IMR-90 (cell line): ENCODE data around the gene DEGS2. TPM values are rescaled to one million over a fixed set of nuclear protein-coding genes. Genes with fewer than 3 reads are reported as not detected.

Experiments
- ATAC-seq: fragments of 200-7000 bp; cut with Tn5 transposase; 2 replicates; pipeline ENCODE4 v1.9.1; 2020; ENCODE audit warnings: low read depth, mild to moderate bottlenecking, moderate library complexity
- BruUV-seq: library from RNA; stranded (reverse); fragments of 400-500 nt; replicated peaks from 2 replicates; lab custom pipeline; 2021; lab: Mats Ljungman, UMichigan
- CTCF ChIA-PET: fragments of 300-600 bp; formaldehyde crosslinking; extraction: SDS; loops from one replicate; lab custom pipeline; 2021; ENCODE audit warnings: antibody characterized with exemption; lab: Yijun Ruan, JAX
- POLR2A ChIA-PET: fragments of 300-600 bp; sonication (Branson Sonifier 250); formaldehyde crosslinking; loops from one replicate; lab custom pipeline; 2022; ENCODE audit warnings: antibody characterized with exemption; ENCODE audit not compliant: unreplicated experiment; lab: Charles Lee
- DNase-seq: peaks from one replicate; pipeline ENCODE4 v3.0.0; 2013
- H2AFZ ChIP-seq: replicated peaks from 2 replicates; pipeline ENCODE3; 2013; ENCODE audit warnings: low read length, mild to moderate bottlenecking; ENCODE audit not compliant: poor library complexity
- H2AK5ac ChIP-seq: 2 replicates; pipeline ENCODE4 v1.6.1; 2013; ENCODE audit warnings: low read depth, low read length, inconsistent platforms
- H2AK9ac ChIP-seq: replicated peaks from 2 replicates; pipeline ENCODE3; 2013; ENCODE audit warnings: mild to moderate bottlenecking, low read depth, low read length, moderate library complexity; ENCODE audit not compliant: poor library complexity
- H2BK120ac ChIP-seq: 2 replicates; pipeline ENCODE4 v1.6.1; 2013; ENCODE audit warnings: low read depth, low read length, inconsistent platforms
- H2BK15ac ChIP-seq: 3 replicates; pipeline ENCODE4 v1.6.1; 2013; ENCODE audit warnings: low read depth, low read length, inconsistent platforms
- H2BK20ac ChIP-seq: 2 replicates; pipeline ENCODE4 v1.6.1; 2013; ENCODE audit warnings: low read depth, mild to moderate bottlenecking, inconsistent platforms, low read length, moderate library complexity
- H2BK5ac ChIP-seq: 2 replicates; pipeline ENCODE4 v1.6.1; 2013; ENCODE audit warnings: mild to moderate bottlenecking, low read depth, low read length, inconsistent platforms; ENCODE audit not compliant: poor library complexity, severe bottlenecking
- H3K14ac ChIP-seq: replicated peaks from 2 replicates; pipeline ENCODE4 v1.6.1; 2013; ENCODE audit warnings: low read depth, low read length, inconsistent platforms
- H3K18ac ChIP-seq: 2 replicates; pipeline ENCODE4 v1.6.1; 2013; ENCODE audit warnings: low read depth, low read length, control low read depth
- H3K23ac ChIP-seq: 2 replicates; pipeline ENCODE4 v1.6.1; 2013; ENCODE audit warnings: low read depth, low read length, inconsistent platforms
- H3K27ac ChIP-seq: 2 replicates; pipeline ENCODE4 v1.5.1; 2013; ENCODE audit warnings: mild to moderate bottlenecking, control low read depth, low read length; ENCODE audit not compliant: insufficient read depth
- H3K27me3 ChIP-seq: 2 replicates; pipeline ENCODE4 v1.6.1; 2013; ENCODE audit warnings: low read length; ENCODE audit not compliant: control insufficient read depth, insufficient read depth
- H3K36me3 ChIP-seq: 2 replicates; pipeline ENCODE4 v1.6.1; 2013; ENCODE audit warnings: low read length, mixed read lengths; ENCODE audit not compliant: control insufficient read depth, insufficient read depth
- H3K4ac ChIP-seq: 2 replicates; pipeline ENCODE4 v1.6.1; 2013; ENCODE audit warnings: low read depth, low read length, inconsistent platforms
- H3K4me1 ChIP-seq: 2 replicates; pipeline ENCODE4 v1.6.1; 2013; ENCODE audit warnings: low read length, mixed read lengths; ENCODE audit not compliant: control insufficient read depth, insufficient read depth
- H3K4me2 ChIP-seq: 2 replicates; pipeline ENCODE4 v1.6.1; 2013; ENCODE audit warnings: low read depth, mild to moderate bottlenecking, control low read depth, low read length, moderate library complexity
- H3K4me3 ChIP-seq: 2 replicates; pipeline ENCODE4 v1.5.1; 2013; ENCODE audit warnings: low read depth, mild to moderate bottlenecking, control low read depth, low read length, moderate library complexity; ENCODE audit not compliant: insufficient read depth
- H3K56ac ChIP-seq: 2 replicates; pipeline ENCODE4 v1.6.1; 2013; ENCODE audit warnings: low read length, inconsistent platforms; ENCODE audit not compliant: insufficient read depth; ENCODE audit errors: extremely low read depth
- H3K79me1 ChIP-seq, 2 experiments: 2 replicates each; pipeline ENCODE4 v1.6.1; 2013; ENCODE audit warnings: low read length in 2 of 2, inconsistent platforms in 1 of 2, low read depth in 1 of 2
- H3K9ac ChIP-seq: 2 replicates; pipeline ENCODE4 v1.6.1; 2013; ENCODE audit warnings: low read depth, low read length, control low read depth
- H3K9me1 ChIP-seq: 2 replicates; pipeline ENCODE4 v1.6.1; 2013; ENCODE audit warnings: low read length, inconsistent platforms; ENCODE audit not compliant: insufficient read depth
- H3K9me3 ChIP-seq: 2 replicates; pipeline ENCODE4 v1.6.1; 2013; ENCODE audit warnings: low read length; ENCODE audit not compliant: control insufficient read depth, insufficient read depth
- H4K20me1 ChIP-seq: 2 replicates; pipeline ENCODE4 v1.6.1; 2013; ENCODE audit warnings: low read length, inconsistent platforms; ENCODE audit not compliant: insufficient read depth
- H4K5ac ChIP-seq: 2 replicates; pipeline ENCODE4 v1.6.1; 2013; ENCODE audit warnings: mild to moderate bottlenecking, low read depth, low read length, control low read depth
- H4K8ac ChIP-seq, 2 experiments: 2 replicates each; pipeline ENCODE4 v1.6.1; 2013; ENCODE audit warnings: low read depth in 2 of 2, low read length in 2 of 2, control low read depth in 1 of 2, inconsistent platforms in 1 of 2
- H4K91ac ChIP-seq: 2 replicates; pipeline ENCODE4 v1.6.1; 2013; ENCODE audit warnings: low read depth, low read length, inconsistent platforms; ENCODE audit not compliant: insufficient read depth
- BHLHE40 ChIP-seq: fragments of 150-350 bp; IDR thresholded peaks from 2 replicates; pipeline ENCODE4 v1.6.1; 2016; ENCODE audit warnings: mild to moderate bottlenecking, low read depth, low read length
- CHD1 ChIP-seq: IDR thresholded peaks from 2 replicates; pipeline ENCODE4 v1.6.1; 2012; ENCODE audit warnings: low read depth, low read length, improper control_type of control experiment
- FOS ChIP-seq: fragments of 150-350 bp; IDR thresholded peaks from 2 replicates; pipeline ENCODE4 v1.6.1; 2016; ENCODE audit warnings: low read depth, low read length
- MAFK ChIP-seq: IDR thresholded peaks from 2 replicates; pipeline ENCODE4 v1.6.1; 2012; ENCODE audit warnings: low read depth, low read length, improper control_type of control experiment
- MAZ ChIP-seq: IDR thresholded peaks from 2 replicates; pipeline ENCODE4 v1.6.1; 2012; ENCODE audit warnings: low read depth, mild to moderate bottlenecking, low read length, improper control_type of control experiment, moderate library complexity, borderline replicate concordance
- MXI1 ChIP-seq: IDR thresholded peaks from 2 replicates; pipeline ENCODE4 v1.6.1; 2012; ENCODE audit warnings: low read depth, mild to moderate bottlenecking, low read length, moderate library complexity, borderline replicate concordance
- NFE2L2 ChIP-seq: fragments of 150-350 bp; IDR thresholded peaks from 2 replicates; pipeline ENCODE4 v1.6.1; 2016; ENCODE audit warnings: low read depth, mild to moderate bottlenecking, low read length
- POLR2A ChIP-seq: IDR thresholded peaks from 2 replicates; pipeline ENCODE4 v1.6.1; 2012; ENCODE audit warnings: mild to moderate bottlenecking, low read depth, low read length
- RAD21 ChIP-seq: IDR thresholded peaks from 2 replicates; pipeline ENCODE4 v1.6.1; 2012; ENCODE audit warnings: low read length, improper control_type of control experiment
- RCOR1 ChIP-seq: IDR thresholded peaks from 2 replicates; pipeline ENCODE4 v1.6.1; 2012; ENCODE audit warnings: mild to moderate bottlenecking, low read length, improper control_type of control experiment; ENCODE audit not compliant: insufficient replicate concordance
- RFX5 ChIP-seq: IDR thresholded peaks from 2 replicates; pipeline ENCODE4 v1.8.0; 2012; ENCODE audit warnings: low read depth, mild to moderate bottlenecking, low read length, moderate library complexity
- SMC3 ChIP-seq: fragments of 150-350 bp; IDR thresholded peaks from 2 replicates; pipeline ENCODE4 v1.6.1; 2016; ENCODE audit warnings: low read depth, mild to moderate bottlenecking, antibody characterized with exemption, low read length, moderate library complexity
- WGBS, 2 experiments: methylation state at CpG; one replicate each; pipeline versions ENCODE4 v1.1.5 to v1.1.7; 2013; ENCODE audit warnings: missing lambda C conversion rate in 2 of 2; ENCODE audit not compliant: insufficient read length in 1 of 2; ENCODE audit errors: extremely low coverage in 2 of 2; 5-methylcytosine and 5-hydroxymethylcytosine counted together
- dilution Hi-C: fragments of 300-500 bp; cut with HindIII; formaldehyde crosslinking; loops from one replicate; pipeline ENCODE4 v1.14.3; 2018; ENCODE audit warnings: low sequenced_read_pairs; ENCODE audit not compliant: unreplicated experiment
- in situ Hi-C: fragments of 300-500 bp; cut with MboI; formaldehyde crosslinking; loops from 3 replicates; pipeline ENCODE4 v1.14.3; 2019; ENCODE audit warnings: low sequenced_read_pairs, inconsistent platforms, mixed read lengths
- intact Hi-C: fragments of 100-400 bp; cut with micrococcal nuclease; formaldehyde crosslinking; loops from 2 replicates; pipeline ENCODE4 v1.10.0; 2022
- polyA plus RNA-seq, 3 experiments: library from polyadenylated mRNA; depleted of rRNA; stranded (reverse); fragments of >200 nt; gene quantifications; 2 replicates each; pipeline ENCODE4 v1.2.3, GENCODE V29; 2012; ENCODE audit warnings: low replicate concordance in 1 of 3
- total RNA-seq: library from RNA; depleted of rRNA; stranded (reverse); fragments of >200 nt; gene quantifications from 2 replicates; pipeline ENCODE4 v1.2.3, GENCODE V29; 2012
- TF ChIP-seq, protein P1 (sequence below): fragments of 150-350 bp; IDR thresholded peaks from 2 replicates; pipeline ENCODE4 v1.6.1; 2017; ENCODE audit warnings: mild to moderate bottlenecking, antibody characterized with exemption, low read length, low read depth
- TF ChIP-seq, protein P2 (sequence below): conservative IDR thresholded peaks from 2 replicates; pipeline ENCODE4 v1.5.1; 2012; ENCODE audit warnings: mild to moderate bottlenecking, low read depth, low read length, improper control_type of control experiment
- TF ChIP-seq, protein P3 (sequence below): fragments of 150-350 bp; IDR thresholded peaks from 2 replicates; pipeline ENCODE4 v1.6.1; 2016; ENCODE audit warnings: low read depth, mild to moderate bottlenecking, low read length, moderate library complexity, borderline replicate concordance

DEGS2 gene
- total and polyA plus RNA-seq, 2 of the 4 experiments (the other 2 are of a cell fraction), result not detected

DNA sequence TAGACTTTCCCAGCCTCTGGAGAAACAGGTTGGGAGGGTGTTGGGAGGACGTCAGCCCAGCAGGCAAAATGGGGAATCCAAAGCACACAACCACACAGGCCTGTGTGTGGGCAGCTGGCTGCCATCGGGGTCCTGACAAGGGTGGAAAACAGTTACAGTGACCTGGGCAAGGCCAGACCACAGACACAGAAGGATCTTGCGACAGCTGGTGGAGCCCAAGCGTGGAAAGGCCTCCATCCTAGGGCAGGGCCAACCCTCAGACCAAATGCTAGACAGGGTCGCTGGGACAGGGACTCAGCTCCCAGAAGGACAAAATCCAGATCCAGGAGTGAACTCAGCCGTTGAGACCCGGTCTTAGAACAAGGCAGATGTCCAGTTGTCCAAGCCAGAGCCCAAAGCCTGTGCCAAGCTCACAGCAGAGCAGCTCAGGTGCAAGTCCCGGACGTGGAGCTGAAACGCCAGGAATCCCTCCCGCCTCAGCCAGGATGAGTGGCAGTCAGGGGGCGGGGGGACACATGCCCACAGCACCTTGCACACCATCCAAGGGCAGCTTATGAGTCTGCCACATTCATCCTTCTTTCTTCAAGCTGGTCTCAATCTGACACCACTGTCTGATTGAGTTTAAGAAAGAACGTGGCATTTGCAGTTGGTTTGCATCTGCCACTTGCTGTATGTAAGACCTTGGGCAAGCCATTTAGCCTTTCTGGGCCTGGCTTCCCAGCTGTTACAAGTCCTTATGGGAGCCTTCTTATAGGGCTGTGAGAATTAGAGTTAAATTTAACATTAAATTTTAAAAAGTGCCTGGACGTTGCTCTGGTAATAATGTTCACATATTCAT, 37.6 kb downstream of the DEGS2 start:
- Histone ChIP-seq H3K27me3 (no peaks in the 10 kb centered on the region), H2AK5ac (no peak overlapping the region), H3K9ac (no peak overlapping the region), H3K4me1 (0 out of 2 replicates have a peak, but pooled peaks cover 2% of the 10 kb centered on the region), H4K8ac (no peak overlapping the region), H4K5ac (no peak overlapping the region), H3K9me3 (no peaks in the 10 kb centered on the region), H3K23ac (no peak overlapping the region), H2BK15ac (no peak overlapping the region), H3K4me2 (no peak overlapping the region), H3K36me3 (peaks cover 22% of the 10 kb centered on the region), H2BK120ac (no peak overlapping the region), H3K4me3 (no peak overlapping the region), H3K18ac (no peak overlapping the region), H2BK20ac (no peak overlapping the region), H3K79me1 (no peaks in the 10 kb centered on the region), H3K14ac (no peak overlapping the region), H2AFZ (no peak overlapping the region), H4K91ac (no peak overlapping the region), H3K56ac (no peak overlapping the region), H4K20me1 (no peaks in the 10 kb centered on the region), H3K9me1 (peaks cover 9% of the 10 kb centered on the region; the same call in 1 of the 2 replicates), H3K4ac (no peak overlapping the region), H3K27ac (no peak overlapping the region), H2AK9ac (no peak overlapping the region), H2BK5ac (no peak overlapping the region)
- ChIA-PET CTCF (no interaction called here), POLR2A (no interaction called here)
- 97% methylated on average over 4 of the region's 14 CpGs; no CpG with 5 or more reads in 1 of the 2 experiments for WGBS, 2 experiments
- BruUV-seq, result no TSS peak
- in situ Hi-C loops (no loop called here), intact Hi-C loops (no loop called here), dilution Hi-C loops (no loop called here)
- DNase-seq (no peak), ATAC-seq (no peak)
- TF ChIP-seq, protein P1, sequence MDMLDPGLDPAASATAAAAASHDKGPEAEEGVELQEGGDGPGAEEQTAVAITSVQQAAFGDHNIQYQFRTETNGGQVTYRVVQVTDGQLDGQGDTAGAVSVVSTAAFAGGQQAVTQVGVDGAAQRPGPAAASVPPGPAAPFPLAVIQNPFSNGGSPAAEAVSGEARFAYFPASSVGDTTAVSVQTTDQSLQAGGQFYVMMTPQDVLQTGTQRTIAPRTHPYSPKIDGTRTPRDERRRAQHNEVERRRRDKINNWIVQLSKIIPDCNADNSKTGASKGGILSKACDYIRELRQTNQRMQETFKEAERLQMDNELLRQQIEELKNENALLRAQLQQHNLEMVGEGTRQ, result no peak
- TF ChIP-seq BHLHE40, result no peak
- no peak for TF ChIP-seq FOS
- no peak for TF ChIP-seq CHD1
- TF ChIP-seq, protein P2, sequence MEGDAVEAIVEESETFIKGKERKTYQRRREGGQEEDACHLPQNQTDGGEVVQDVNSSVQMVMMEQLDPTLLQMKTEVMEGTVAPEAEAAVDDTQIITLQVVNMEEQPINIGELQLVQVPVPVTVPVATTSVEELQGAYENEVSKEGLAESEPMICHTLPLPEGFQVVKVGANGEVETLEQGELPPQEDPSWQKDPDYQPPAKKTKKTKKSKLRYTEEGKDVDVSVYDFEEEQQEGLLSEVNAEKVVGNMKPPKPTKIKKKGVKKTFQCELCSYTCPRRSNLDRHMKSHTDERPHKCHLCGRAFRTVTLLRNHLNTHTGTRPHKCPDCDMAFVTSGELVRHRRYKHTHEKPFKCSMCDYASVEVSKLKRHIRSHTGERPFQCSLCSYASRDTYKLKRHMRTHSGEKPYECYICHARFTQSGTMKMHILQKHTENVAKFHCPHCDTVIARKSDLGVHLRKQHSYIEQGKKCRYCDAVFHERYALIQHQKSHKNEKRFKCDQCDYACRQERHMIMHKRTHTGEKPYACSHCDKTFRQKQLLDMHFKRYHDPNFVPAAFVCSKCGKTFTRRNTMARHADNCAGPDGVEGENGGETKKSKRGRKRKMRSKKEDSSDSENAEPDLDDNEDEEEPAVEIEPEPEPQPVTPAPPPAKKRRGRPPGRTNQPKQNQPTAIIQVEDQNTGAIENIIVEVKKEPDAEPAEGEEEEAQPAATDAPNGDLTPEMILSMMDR, result no peak
- no peak for TF ChIP-seq RCOR1
- TF ChIP-seq MAZ, result no peak
- TF ChIP-seq NFE2L2, result no peak
- TF ChIP-seq POLR2A, result no peak
- no peak for TF ChIP-seq RAD21
- no peak for TF ChIP-seq MAFK
- TF ChIP-seq SMC3, result no peak
- TF ChIP-seq, protein P3, sequence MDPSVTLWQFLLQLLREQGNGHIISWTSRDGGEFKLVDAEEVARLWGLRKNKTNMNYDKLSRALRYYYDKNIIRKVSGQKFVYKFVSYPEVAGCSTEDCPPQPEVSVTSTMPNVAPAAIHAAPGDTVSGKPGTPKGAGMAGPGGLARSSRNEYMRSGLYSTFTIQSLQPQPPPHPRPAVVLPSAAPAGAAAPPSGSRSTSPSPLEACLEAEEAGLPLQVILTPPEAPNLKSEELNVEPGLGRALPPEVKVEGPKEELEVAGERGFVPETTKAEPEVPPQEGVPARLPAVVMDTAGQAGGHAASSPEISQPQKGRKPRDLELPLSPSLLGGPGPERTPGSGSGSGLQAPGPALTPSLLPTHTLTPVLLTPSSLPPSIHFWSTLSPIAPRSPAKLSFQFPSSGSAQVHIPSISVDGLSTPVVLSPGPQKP, result no peak
- TF ChIP-seq MXI1, result no peak
- no peak for TF ChIP-seq RFX5
